NT2/D1 (cell line): ENCODE results near the gene YPEL5.

Source experiments
- SUZ12 ChIP-seq: IDR thresholded peaks from 2 replicates; pipeline ENCODE4 v1.6.1; 2011; ENCODE audit not compliant: insufficient read length, insufficient read depth; ENCODE audit errors: extremely low read depth
- YY1 ChIP-seq: IDR thresholded peaks from 2 replicates; pipeline ENCODE4 v1.6.1; 2011; ENCODE audit not compliant: insufficient read length, insufficient read depth

DNA sequence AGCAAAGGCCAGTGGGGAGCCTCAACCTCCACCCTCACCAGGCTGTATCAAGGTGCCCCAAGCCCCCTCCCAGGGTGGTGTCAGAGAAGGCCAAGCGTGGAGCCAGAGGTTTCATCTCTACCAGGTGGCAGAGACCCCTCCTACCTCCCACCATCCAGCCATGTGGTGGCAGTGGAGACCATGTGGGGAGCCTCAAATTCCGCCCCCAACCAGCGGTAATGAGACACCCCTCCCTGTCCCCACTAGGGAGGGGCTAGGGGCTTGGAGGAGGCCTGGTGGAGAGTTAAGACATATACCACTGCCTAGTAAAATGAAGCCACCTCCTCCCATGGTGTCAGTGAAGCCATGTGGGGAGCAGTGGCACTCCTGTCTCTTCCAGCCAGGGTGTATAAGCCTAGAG is 24.4 kb upstream of the YPEL5 start:
- TF ChIP-seq SUZ12: no peak
- TF ChIP-seq YY1: no peak
